ENCODE data around the gene CARD11.

GRCh38 chr7:3082386-3082785, 38.7 kb upstream of the CARD11 start:
- TF ChIP-seq, protein P1, sequence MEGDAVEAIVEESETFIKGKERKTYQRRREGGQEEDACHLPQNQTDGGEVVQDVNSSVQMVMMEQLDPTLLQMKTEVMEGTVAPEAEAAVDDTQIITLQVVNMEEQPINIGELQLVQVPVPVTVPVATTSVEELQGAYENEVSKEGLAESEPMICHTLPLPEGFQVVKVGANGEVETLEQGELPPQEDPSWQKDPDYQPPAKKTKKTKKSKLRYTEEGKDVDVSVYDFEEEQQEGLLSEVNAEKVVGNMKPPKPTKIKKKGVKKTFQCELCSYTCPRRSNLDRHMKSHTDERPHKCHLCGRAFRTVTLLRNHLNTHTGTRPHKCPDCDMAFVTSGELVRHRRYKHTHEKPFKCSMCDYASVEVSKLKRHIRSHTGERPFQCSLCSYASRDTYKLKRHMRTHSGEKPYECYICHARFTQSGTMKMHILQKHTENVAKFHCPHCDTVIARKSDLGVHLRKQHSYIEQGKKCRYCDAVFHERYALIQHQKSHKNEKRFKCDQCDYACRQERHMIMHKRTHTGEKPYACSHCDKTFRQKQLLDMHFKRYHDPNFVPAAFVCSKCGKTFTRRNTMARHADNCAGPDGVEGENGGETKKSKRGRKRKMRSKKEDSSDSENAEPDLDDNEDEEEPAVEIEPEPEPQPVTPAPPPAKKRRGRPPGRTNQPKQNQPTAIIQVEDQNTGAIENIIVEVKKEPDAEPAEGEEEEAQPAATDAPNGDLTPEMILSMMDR (conservative IDR thresholded peaks at IDR 0.05; ENCODE audit: low read depth in 2 of 2): no peak
- no peak for TF ChIP-seq STAT1 (IDR thresholded peaks at IDR 0.05; ENCODE audit: unreplicated experiment)
- no peak for TF ChIP-seq EZH2phosphoT487 (IDR thresholded peaks at IDR 0.05; ENCODE audit: unreplicated experiment)
- TF ChIP-seq, protein P2, sequence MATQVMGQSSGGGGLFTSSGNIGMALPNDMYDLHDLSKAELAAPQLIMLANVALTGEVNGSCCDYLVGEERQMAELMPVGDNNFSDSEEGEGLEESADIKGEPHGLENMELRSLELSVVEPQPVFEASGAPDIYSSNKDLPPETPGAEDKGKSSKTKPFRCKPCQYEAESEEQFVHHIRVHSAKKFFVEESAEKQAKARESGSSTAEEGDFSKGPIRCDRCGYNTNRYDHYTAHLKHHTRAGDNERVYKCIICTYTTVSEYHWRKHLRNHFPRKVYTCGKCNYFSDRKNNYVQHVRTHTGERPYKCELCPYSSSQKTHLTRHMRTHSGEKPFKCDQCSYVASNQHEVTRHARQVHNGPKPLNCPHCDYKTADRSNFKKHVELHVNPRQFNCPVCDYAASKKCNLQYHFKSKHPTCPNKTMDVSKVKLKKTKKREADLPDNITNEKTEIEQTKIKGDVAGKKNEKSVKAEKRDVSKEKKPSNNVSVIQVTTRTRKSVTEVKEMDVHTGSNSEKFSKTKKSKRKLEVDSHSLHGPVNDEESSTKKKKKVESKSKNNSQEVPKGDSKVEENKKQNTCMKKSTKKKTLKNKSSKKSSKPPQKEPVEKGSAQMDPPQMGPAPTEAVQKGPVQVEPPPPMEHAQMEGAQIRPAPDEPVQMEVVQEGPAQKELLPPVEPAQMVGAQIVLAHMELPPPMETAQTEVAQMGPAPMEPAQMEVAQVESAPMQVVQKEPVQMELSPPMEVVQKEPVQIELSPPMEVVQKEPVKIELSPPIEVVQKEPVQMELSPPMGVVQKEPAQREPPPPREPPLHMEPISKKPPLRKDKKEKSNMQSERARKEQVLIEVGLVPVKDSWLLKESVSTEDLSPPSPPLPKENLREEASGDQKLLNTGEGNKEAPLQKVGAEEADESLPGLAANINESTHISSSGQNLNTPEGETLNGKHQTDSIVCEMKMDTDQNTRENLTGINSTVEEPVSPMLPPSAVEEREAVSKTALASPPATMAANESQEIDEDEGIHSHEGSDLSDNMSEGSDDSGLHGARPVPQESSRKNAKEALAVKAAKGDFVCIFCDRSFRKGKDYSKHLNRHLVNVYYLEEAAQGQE (IDR thresholded peaks at IDR 0.05; ENCODE audit: unreplicated experiment): no peak
- TF ChIP-seq EZH2 (IDR thresholded peaks at IDR 0.05; ENCODE audit: low read depth, unreplicated experiment): no peak
- TF ChIP-seq CREB1 (CRISPR knock-in tag; IDR thresholded peaks at IDR 0.05; ENCODE audit: low read depth): no peak
